Muscle layer of duodenum (tissue), 2 donors: ENCODE results near the gene ARHGEF11.

Experiments
- H3K27ac ChIP-seq: one replicate; pipeline ENCODE4 v1.7.0; 2013; ENCODE audit warnings: mild to moderate bottlenecking, low read length
- H3K27me3 ChIP-seq: one replicate; pipeline ENCODE4 v1.7.0; 2013; ENCODE audit warnings: low read depth, mild to moderate bottlenecking, control low read depth, low read length
- H3K36me3 ChIP-seq, 2 donors: one replicate each; pipeline ENCODE4 v1.7.0; 2013; ENCODE audit warnings: low read length in 2 of 2, control low read depth in 1 of 2, mild to moderate bottlenecking in 1 of 2; ENCODE audit not compliant: insufficient read depth in 2 of 2, control insufficient read depth in 1 of 2
- H3K4me1 ChIP-seq, 2 donors: one replicate each; pipeline ENCODE4 v1.7.0; 2013; ENCODE audit warnings: low read length in 2 of 2, mild to moderate bottlenecking in 2 of 2, control low read depth in 1 of 2, moderate library complexity in 1 of 2; ENCODE audit not compliant: insufficient read depth in 2 of 2, control insufficient read depth in 1 of 2
- H3K4me3 ChIP-seq, 2 donors: one replicate each; pipeline ENCODE4 v1.7.0; 2013; ENCODE audit warnings: low read length in 2 of 2, low read depth in 1 of 2, mild to moderate bottlenecking in 1 of 2
- H3K9me3 ChIP-seq, 2 donors: one replicate each; pipeline ENCODE4 v1.7.0; 2013; ENCODE audit warnings: low read length in 2 of 2, control low read depth in 1 of 2, mild to moderate bottlenecking in 1 of 2; ENCODE audit not compliant: control insufficient read depth in 1 of 2
- donor health status: healthy.

ARHGEF11 gene

GRCh38 chr1:156951371-156951770 is 94.2 kb downstream of the ARHGEF11 start:
- Histone ChIP-seq H3K36me3 (peaks cover 64 to 82% of the 10 kb centered on the region in 2 donors), H3K4me3 (no peak overlapping the region), H3K27ac (no peak overlapping the region), H3K27me3 (no peaks in the 10 kb centered on the region), H3K4me1 (no peaks in the 10 kb centered on the region), H3K9me3 (no peaks in the 10 kb centered on the region)

GRCh38 chr1:156949127-156949526 is 96.4 kb downstream of the ARHGEF11 start:
- Histone ChIP-seq H3K27ac (no peak overlapping the region), H3K9me3 (no peaks in the 10 kb centered on the region), H3K36me3 (peaks cover 73 to 84% of the 10 kb centered on the region in 2 donors), H3K27me3 (no peaks in the 10 kb centered on the region), H3K4me1 (no peaks in the 10 kb centered on the region), H3K4me3 (no peak overlapping the region)

GRCh38 chr1:156948708-156949107 is 96.8 kb downstream of the ARHGEF11 start:
- no peaks in the 10 kb centered on the region for H3K9me3 ChIP-seq
- no peak overlapping the region for H3K4me3 ChIP-seq
- no peak overlapping the region for H3K27ac ChIP-seq
- peaks cover 77 to 88% of the 10 kb centered on the region in 2 donors for H3K36me3 ChIP-seq
- H3K27me3 ChIP-seq = no peaks in the 10 kb centered on the region
- no peaks in the 10 kb centered on the region for H3K4me1 ChIP-seq

GRCh38 chr1:156947818-156948525 is 97.6 kb downstream of the ARHGEF11 start:
- H3K27ac ChIP-seq = no peak overlapping the region
- H3K4me1 ChIP-seq = no peaks in the 10 kb centered on the region
- peaks cover 81 to 92% of the 10 kb centered on the region in 2 donors for H3K36me3 ChIP-seq
- H3K27me3 ChIP-seq = no peaks in the 10 kb centered on the region
- H3K9me3 ChIP-seq = no peaks in the 10 kb centered on the region
- H3K4me3 ChIP-seq = no peak overlapping the region

- Histone ChIP-seq H3K27me3 (no peaks in the 10 kb centered on the region), H3K9me3 (no peaks in the 10 kb centered on the region), H3K4me3 (no peak overlapping the region), H3K36me3 (peaks cover 86 to 95% of the 10 kb centered on the region in 2 donors), H3K27ac (no peak overlapping the region), H3K4me1 (no peaks in the 10 kb centered on the region)
These were observed 98.4 kb downstream of the ARHGEF11 start for GRCh38 chr1:156947127-156947526.

GRCh38 chr1:156945881-156946661 is 99.5 kb downstream of the ARHGEF11 start:
- H3K4me1 ChIP-seq = no peaks in the 10 kb centered on the region
- no peaks in the 10 kb centered on the region for H3K9me3 ChIP-seq
- H3K36me3 ChIP-seq = peaks cover 88 to 98% of the 10 kb centered on the region in 2 donors
- H3K4me3 ChIP-seq = no peak overlapping the region
- no peaks in the 10 kb centered on the region for H3K27me3 ChIP-seq
- no peak overlapping the region for H3K27ac ChIP-seq

- H3K4me1 ChIP-seq = no peaks in the 10 kb centered on the region
- H3K27ac ChIP-seq = no peak overlapping the region
- H3K9me3 ChIP-seq = no peaks in the 10 kb centered on the region
- H3K36me3 ChIP-seq = peaks cover 93 to 98% of the 10 kb centered on the region in 2 donors
- no peaks in the 10 kb centered on the region for H3K27me3 ChIP-seq
- H3K4me3 ChIP-seq = no peak overlapping the region
These were observed 100.7 kb downstream of the ARHGEF11 start for GRCh38 chr1:156944848-156945247.

- H3K4me1 ChIP-seq = no peaks in the 10 kb centered on the region
- no peak overlapping the region for H3K4me3 ChIP-seq
- H3K27me3 ChIP-seq = no peaks in the 10 kb centered on the region
- no peaks in the 10 kb centered on the region for H3K9me3 ChIP-seq
- H3K36me3 ChIP-seq = peaks cover 93 to 98% of the 10 kb centered on the region in 2 donors
- no peak overlapping the region for H3K27ac ChIP-seq
These were observed 101.3 kb downstream of the ARHGEF11 start for GRCh38 chr1:156944268-156944667.

GRCh38 chr1:156943756-156944155 is 101.8 kb downstream of the ARHGEF11 start:
- no peaks in the 10 kb centered on the region for H3K4me1 ChIP-seq
- H3K27me3 ChIP-seq = no peaks in the 10 kb centered on the region
- no peak overlapping the region for H3K27ac ChIP-seq
- H3K4me3 ChIP-seq = no peak overlapping the region
- H3K36me3 ChIP-seq = peaks cover 93 to 98% of the 10 kb centered on the region in 2 donors
- H3K9me3 ChIP-seq = no peaks in the 10 kb centered on the region

GRCh38 chr1:156942576-156942975 is 103.0 kb downstream of the ARHGEF11 start:
- Histone ChIP-seq H3K4me3 (no peak overlapping the region), H3K4me1 (no peaks in the 10 kb centered on the region), H3K36me3 (peaks cover 90 to 98% of the 10 kb centered on the region in 2 donors), H3K27ac (no peak overlapping the region), H3K9me3 (no peaks in the 10 kb centered on the region), H3K27me3 (no peaks in the 10 kb centered on the region)

GRCh38 chr1:156942176-156942575 is 103.4 kb downstream of the ARHGEF11 start:
- Histone ChIP-seq H3K9me3 (no peaks in the 10 kb centered on the region), H3K36me3 (peaks cover 86 to 98% of the 10 kb centered on the region in 2 donors), H3K4me1 (no peaks in the 10 kb centered on the region), H3K27me3 (no peaks in the 10 kb centered on the region), H3K4me3 (no peak overlapping the region), H3K27ac (no peak overlapping the region)
